Transverse colon (tissue), 4 donors: ENCODE data around the gene OR10K2.
"Not testable (repeated sequence)": the region's sequence is repeated elsewhere in the genome, so short reads cannot be mapped to it uniquely, and the experiment has no call there.

Source experiments
- POLR2A ChIP-seq: fragments of 450-650 bp; IDR thresholded peaks from one replicate; pipeline ENCODE4 v1.6.1; 2016; ENCODE audit warnings: antibody characterized with exemption, mild to moderate bottlenecking, moderate library complexity
- POLR2AphosphoS5 ChIP-seq, 3 donors: sonication (generic); formaldehyde crosslinking; IDR thresholded peaks; one replicate each; pipeline ENCODE4 v1.6.1; 2016; ENCODE audit warnings: antibody characterized with exemption in 3 of 3
- TF ChIP-seq, protein P1 (sequence below), 5 experiments: fragments of 200-600 bp in 3 of 5; fragments of 450-650 bp in 2 of 5; sonication (generic) in 3 of 5; IDR thresholded peaks; 1 replicate in 2 of 5; 2 replicates in 3 of 5; pipeline ENCODE4 v1.5.1; 2016 to 2017; ENCODE audit warnings: antibody characterized with exemption in 5 of 5, inconsistent platforms in 3 of 5, mild to moderate bottlenecking in 2 of 5, moderate library complexity in 1 of 5

DNA sequence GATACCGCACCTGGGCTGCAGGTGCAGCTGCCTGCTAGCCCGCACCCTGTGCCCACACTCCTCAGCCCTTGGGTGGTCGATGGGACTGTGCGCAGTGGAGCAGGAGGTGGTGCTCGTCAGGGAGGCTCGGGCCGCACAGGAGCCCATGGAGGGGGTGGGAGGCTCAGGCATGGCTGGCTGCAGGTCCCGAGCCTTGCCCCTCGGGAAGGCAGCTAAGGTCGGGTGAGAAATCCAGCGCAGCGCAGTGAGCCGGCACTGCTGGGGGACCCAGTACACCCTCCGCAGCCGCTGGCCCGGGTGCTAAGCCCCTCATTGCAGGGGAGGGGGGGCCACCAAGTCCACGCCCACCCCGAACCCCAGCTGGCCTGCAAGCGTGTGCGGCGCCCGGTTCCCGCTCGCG lies 51.9 kb downstream of the OR10K2 start:
- TF ChIP-seq, protein P1, sequence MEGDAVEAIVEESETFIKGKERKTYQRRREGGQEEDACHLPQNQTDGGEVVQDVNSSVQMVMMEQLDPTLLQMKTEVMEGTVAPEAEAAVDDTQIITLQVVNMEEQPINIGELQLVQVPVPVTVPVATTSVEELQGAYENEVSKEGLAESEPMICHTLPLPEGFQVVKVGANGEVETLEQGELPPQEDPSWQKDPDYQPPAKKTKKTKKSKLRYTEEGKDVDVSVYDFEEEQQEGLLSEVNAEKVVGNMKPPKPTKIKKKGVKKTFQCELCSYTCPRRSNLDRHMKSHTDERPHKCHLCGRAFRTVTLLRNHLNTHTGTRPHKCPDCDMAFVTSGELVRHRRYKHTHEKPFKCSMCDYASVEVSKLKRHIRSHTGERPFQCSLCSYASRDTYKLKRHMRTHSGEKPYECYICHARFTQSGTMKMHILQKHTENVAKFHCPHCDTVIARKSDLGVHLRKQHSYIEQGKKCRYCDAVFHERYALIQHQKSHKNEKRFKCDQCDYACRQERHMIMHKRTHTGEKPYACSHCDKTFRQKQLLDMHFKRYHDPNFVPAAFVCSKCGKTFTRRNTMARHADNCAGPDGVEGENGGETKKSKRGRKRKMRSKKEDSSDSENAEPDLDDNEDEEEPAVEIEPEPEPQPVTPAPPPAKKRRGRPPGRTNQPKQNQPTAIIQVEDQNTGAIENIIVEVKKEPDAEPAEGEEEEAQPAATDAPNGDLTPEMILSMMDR (IDR thresholded peaks at IDR 0.05), result not testable (repeated sequence)
- not testable (repeated sequence) for TF ChIP-seq POLR2A; POLR2AphosphoS5 (IDR thresholded peaks at IDR 0.05)
